Measurements from ENCODE around the gene AP4S1. TPM values are rescaled to one million over a fixed set of nuclear protein-coding genes. Genes with fewer than 3 reads are reported as not detected.
A peak's percentile ranks its signal among the peaks of the same experiment; 100 is the strongest.

The AP4S1 gene
- total RNA-seq, 1 experiment from 2014 or later: 7.8 TPM

- H3K79me2 ChIP-seq (ENCODE audit: low read length): peaks cover 52% of the 10 kb centered on the region
- H3K36me3 ChIP-seq (ENCODE audit: insufficient read depth, low read length): peaks cover 14% of the 10 kb centered on the region; the same call in 1 of the 2 replicates
- H3K4me3 ChIP-seq (ENCODE audit: low read length): peak overlapping the region; percentile 78
Observed at GRCh38 chr14:31026450-31027235, 1.2 kb downstream of the AP4S1 start.

DNA sequence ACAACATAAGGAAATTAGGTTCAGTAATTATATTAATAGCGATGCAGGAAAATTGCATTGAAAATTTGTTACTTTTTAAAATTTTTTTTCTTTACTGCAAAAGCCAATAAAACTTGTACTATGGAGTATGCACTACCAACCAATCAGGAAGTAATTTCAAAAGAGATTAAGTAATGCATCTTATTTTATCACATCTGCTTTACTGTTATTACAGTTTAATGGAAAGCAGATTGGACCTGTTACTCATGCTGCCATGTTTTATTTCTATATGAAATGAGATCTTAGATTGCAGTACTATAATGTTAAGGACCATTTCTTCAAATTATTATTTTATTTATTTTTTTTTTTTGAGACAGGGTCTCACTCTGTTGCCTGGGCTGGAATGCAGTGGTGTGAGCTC, 2.4 kb downstream of the AP4S1 start:
- Histone ChIP-seq H3K4me3 (ENCODE audit: low read length) (no peak overlapping the region), H3K27me3 (ENCODE audit: low read length) (no peaks in the 10 kb centered on the region), H2AFZ (ENCODE audit: low read length) (no peak overlapping the region), H3K9ac (ENCODE audit: low read length) (no peak overlapping the region), H3K9me3 (ENCODE audit: low read length) (no peaks in the 10 kb centered on the region), H3K4me1 (ENCODE audit: low read length) (peaks cover 31% of the 10 kb centered on the region), H3K36me3 (ENCODE audit: insufficient read depth, low read length) (peaks cover 6% of the 10 kb centered on the region; the same call in 1 of the 2 replicates), H4K20me1 (ENCODE audit: insufficient read depth, low read depth, low read length) (peaks cover 20% of the 10 kb centered on the region; the same call in 1 of the 2 replicates), H3K9me2 (replicated peaks; ENCODE audit: insufficient read depth, low read length) (no peaks in the 10 kb centered on the region), H3K4me2 (ENCODE audit: low read depth, low read length, poor library complexity, severe bottlenecking) (no peak overlapping the region), H3K79me2 (ENCODE audit: low read length) (peaks cover 40% of the 10 kb centered on the region), H3K27ac (ENCODE audit: low read length) (no peak overlapping the region)
- DNase-seq: no peak

More at GRCh38 chr14:31026450-31027235, 1.2 kb downstream of the AP4S1 start:
- no peaks in the 10 kb centered on the region for H3K9me3 ChIP-seq (ENCODE audit: low read length)
- H3K27me3 ChIP-seq (ENCODE audit: low read length): no peaks in the 10 kb centered on the region
- DNase-seq: peak; percentile 99
- peaks cover 28% of the 10 kb centered on the region for H3K4me1 ChIP-seq (ENCODE audit: low read length)
- H3K9ac ChIP-seq (ENCODE audit: low read length): peak overlapping the region; percentile 98
- H2AFZ ChIP-seq (ENCODE audit: low read length): peak overlapping the region; percentile 87
- H3K27ac ChIP-seq (ENCODE audit: low read length): peak overlapping the region; percentile 88
- H3K9me2 ChIP-seq (replicated peaks; ENCODE audit: insufficient read depth, low read length): no peaks in the 10 kb centered on the region
- peak overlapping the region; percentile 100 for H3K4me2 ChIP-seq (ENCODE audit: low read depth, low read length, poor library complexity, severe bottlenecking)
- peaks cover 20% of the 10 kb centered on the region; the same call in 1 of the 2 replicates for H4K20me1 ChIP-seq (ENCODE audit: insufficient read depth, low read depth, low read length)

GRCh38 chr14:31029016-31029970, 3.8 kb downstream of the AP4S1 start:
- Histone ChIP-seq H3K27me3 (ENCODE audit: low read length) (no peaks in the 10 kb centered on the region), H3K79me2 (ENCODE audit: low read length) (peaks cover 25% of the 10 kb centered on the region), H4K20me1 (ENCODE audit: insufficient read depth, low read depth, low read length) (peaks cover 16% of the 10 kb centered on the region; the same call in 1 of the 2 replicates), H3K36me3 (ENCODE audit: insufficient read depth, low read length) (no peaks in the 10 kb centered on the region), H3K9me2 (replicated peaks; ENCODE audit: insufficient read depth, low read length) (no peaks in the 10 kb centered on the region), H3K4me2 (ENCODE audit: low read depth, low read length, poor library complexity, severe bottlenecking) (no peak overlapping the region), H3K4me3 (ENCODE audit: low read length) (no peak overlapping the region), H3K4me1 (ENCODE audit: low read length) (peaks cover 20% of the 10 kb centered on the region), H2AFZ (ENCODE audit: low read length) (no peak overlapping the region), H3K9ac (ENCODE audit: low read length) (no peak overlapping the region), H3K9me3 (ENCODE audit: low read length) (no peaks in the 10 kb centered on the region), H3K27ac (ENCODE audit: low read length) (no peak overlapping the region)
- DNase-seq: no peak

DNA sequence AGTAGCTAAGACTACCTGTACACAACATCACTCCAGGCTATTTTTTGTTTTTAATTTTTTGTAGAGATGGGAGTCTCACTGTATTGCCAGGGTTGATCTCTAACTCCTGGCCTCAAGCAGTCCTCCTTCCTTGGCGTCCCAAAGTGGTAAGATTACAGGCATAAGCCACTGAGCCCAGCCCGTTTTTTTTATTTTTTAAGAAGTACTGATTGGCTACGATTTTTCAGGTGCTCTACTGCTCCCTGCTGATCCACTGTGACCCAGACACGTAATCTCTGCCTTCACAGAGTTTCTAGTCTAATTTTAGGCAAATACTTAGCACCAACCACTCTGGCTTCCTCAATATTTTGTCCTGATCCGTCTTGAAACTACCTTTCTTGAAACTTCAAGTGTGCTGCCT, 5.0 kb downstream of the AP4S1 start:
- Histone ChIP-seq H3K9me2 (replicated peaks; ENCODE audit: insufficient read depth, low read length) (no peaks in the 10 kb centered on the region), H3K27ac (ENCODE audit: low read length) (no peak overlapping the region), H4K20me1 (ENCODE audit: insufficient read depth, low read depth, low read length) (0 out of 2 replicates have a peak, but pooled peaks cover 7% of the 10 kb centered on the region), H3K4me1 (ENCODE audit: low read length) (peaks cover 14% of the 10 kb centered on the region), H3K9ac (ENCODE audit: low read length) (no peak overlapping the region), H3K4me3 (ENCODE audit: low read length) (no peak overlapping the region), H3K27me3 (ENCODE audit: low read length) (no peaks in the 10 kb centered on the region), H3K36me3 (ENCODE audit: insufficient read depth, low read length) (no peaks in the 10 kb centered on the region), H3K4me2 (ENCODE audit: low read depth, low read length, poor library complexity, severe bottlenecking) (no peak overlapping the region), H2AFZ (ENCODE audit: low read length) (no peak overlapping the region), H3K79me2 (ENCODE audit: low read length) (peaks cover 13% of the 10 kb centered on the region), H3K9me3 (ENCODE audit: low read length) (no peaks in the 10 kb centered on the region)
- no peak for DNase-seq

GRCh38 chr14:31036552-31036951, 11.1 kb downstream of the AP4S1 start:
- Histone ChIP-seq H3K4me1 (ENCODE audit: low read length) (peaks cover 6% of the 10 kb centered on the region), H3K9me3 (ENCODE audit: low read length) (no peaks in the 10 kb centered on the region)
- no peak for DNase-seq

DNA sequence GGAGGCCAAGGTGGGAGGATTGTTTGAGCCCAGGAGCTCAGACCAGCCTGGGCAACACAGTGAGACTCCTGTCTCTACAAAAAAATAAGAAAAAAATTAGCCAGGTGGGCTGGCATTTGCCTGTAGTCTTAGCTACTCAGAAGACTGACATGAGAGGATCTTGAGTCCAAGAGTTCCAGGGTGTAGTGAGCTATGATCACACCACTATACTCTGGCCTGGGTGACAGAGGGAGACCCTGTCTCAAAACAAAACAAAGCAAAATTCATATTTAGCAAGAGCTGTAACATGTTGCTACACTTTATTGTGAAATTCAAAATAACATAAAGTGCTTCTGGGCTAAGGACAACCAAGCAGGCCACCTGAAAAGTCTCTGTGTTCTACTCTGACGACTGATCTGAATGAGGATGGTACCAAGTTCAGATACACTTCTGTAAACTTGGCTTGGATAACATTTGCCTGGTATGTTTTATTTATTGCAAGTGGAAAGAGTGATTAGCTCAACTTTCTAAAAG, 12.3 kb downstream of the AP4S1 start:
- Histone ChIP-seq H3K9me2 (replicated peaks; ENCODE audit: insufficient read depth, low read length) (no peaks in the 10 kb centered on the region), H3K9me3 (ENCODE audit: low read length) (no peaks in the 10 kb centered on the region), H3K4me3 (ENCODE audit: low read length) (no peak overlapping the region), H4K20me1 (ENCODE audit: insufficient read depth, low read depth, low read length) (no peaks in the 10 kb centered on the region), H3K27ac (ENCODE audit: low read length) (no peak overlapping the region), H3K36me3 (ENCODE audit: insufficient read depth, low read length) (no peaks in the 10 kb centered on the region), H3K4me2 (ENCODE audit: low read depth, low read length, poor library complexity, severe bottlenecking) (no peak overlapping the region), H3K4me1 (ENCODE audit: low read length) (peaks cover 4% of the 10 kb centered on the region), H3K27me3 (ENCODE audit: low read length) (no peaks in the 10 kb centered on the region), H3K79me2 (ENCODE audit: low read length) (no peaks in the 10 kb centered on the region), H2AFZ (ENCODE audit: low read length) (no peak overlapping the region), H3K9ac (ENCODE audit: low read length) (no peak overlapping the region)
- DNase-seq: no peak

More at GRCh38 chr14:31036552-31036951, 11.1 kb downstream of the AP4S1 start:
- no peak overlapping the region for H3K27ac ChIP-seq (ENCODE audit: low read length)
- H4K20me1 ChIP-seq (ENCODE audit: insufficient read depth, low read depth, low read length): no peaks in the 10 kb centered on the region
- H3K9me2 ChIP-seq (replicated peaks; ENCODE audit: insufficient read depth, low read length): no peaks in the 10 kb centered on the region
- H3K79me2 ChIP-seq (ENCODE audit: low read length): no peaks in the 10 kb centered on the region
- H3K4me2 ChIP-seq (ENCODE audit: low read depth, low read length, poor library complexity, severe bottlenecking): no peak overlapping the region
- no peak overlapping the region for H3K9ac ChIP-seq (ENCODE audit: low read length)
- H3K4me3 ChIP-seq (ENCODE audit: low read length): no peak overlapping the region
- H2AFZ ChIP-seq (ENCODE audit: low read length): no peak overlapping the region
- no peaks in the 10 kb centered on the region for H3K36me3 ChIP-seq (ENCODE audit: insufficient read depth, low read length)
- H3K27me3 ChIP-seq (ENCODE audit: low read length): no peaks in the 10 kb centered on the region

- no peaks in the 10 kb centered on the region for H4K20me1 ChIP-seq (ENCODE audit: insufficient read depth, low read depth, low read length)
- DNase-seq: no peak
- no peak overlapping the region for H3K9ac ChIP-seq (ENCODE audit: low read length)
- no peaks in the 10 kb centered on the region for H3K79me2 ChIP-seq (ENCODE audit: low read length)
- H3K4me1 ChIP-seq (ENCODE audit: low read length): no peaks in the 10 kb centered on the region
- H3K9me2 ChIP-seq (replicated peaks; ENCODE audit: insufficient read depth, low read length): no peaks in the 10 kb centered on the region
- no peak overlapping the region for H3K27ac ChIP-seq (ENCODE audit: low read length)
- H3K27me3 ChIP-seq (ENCODE audit: low read length): no peaks in the 10 kb centered on the region
- no peaks in the 10 kb centered on the region for H3K9me3 ChIP-seq (ENCODE audit: low read length)
- H3K4me3 ChIP-seq (ENCODE audit: low read length): no peak overlapping the region
- no peak overlapping the region for H2AFZ ChIP-seq (ENCODE audit: low read length)
- no peaks in the 10 kb centered on the region for H3K36me3 ChIP-seq (ENCODE audit: insufficient read depth, low read length)
- H3K4me2 ChIP-seq (ENCODE audit: low read depth, low read length, poor library complexity, severe bottlenecking): no peak overlapping the region
Observed at GRCh38 chr14:31038521-31039166, 13.2 kb downstream of the AP4S1 start.

Measured in Karpas-422 (cell line).